CD14-positive monocyte (primary cell): ENCODE measurements around the gene ZNF697. TPM values are rescaled to one million over a fixed set of nuclear protein-coding genes. Genes with fewer than 3 reads are reported as not detected.

Experiments used
- DNase-seq, 3 donors: peaks; one replicate each; pipeline ENCODE4 v3.0.0-alpha.2; 2011 to 2022
- H2AFZ ChIP-seq: 2 replicates; pipeline ENCODE4 v1.6.0; 2012; ENCODE audit warnings: mild to moderate bottlenecking, low read depth, low read length, inconsistent platforms; ENCODE audit not compliant: insufficient read depth, poor library complexity, severe bottlenecking
- H3K27ac ChIP-seq, 2 donors: 1 replicate in 1 of 2; 2 replicates in 1 of 2; pipeline ENCODE4 v1.5.1; 2012 to 2013; ENCODE audit warnings: low read length in 2 of 2, control low read depth in 1 of 2, inconsistent platforms in 1 of 2, low read depth in 1 of 2, mild to moderate bottlenecking in 1 of 2
- H3K27me3 ChIP-seq, 2 donors: one replicate each; pipeline versions ENCODE4 v1.6.0 to v1.6.1; 2011 to 2013; ENCODE audit warnings: low read length in 2 of 2; ENCODE audit not compliant: control insufficient read depth in 2 of 2, insufficient read depth in 2 of 2
- H3K36me3 ChIP-seq, 2 donors: replicated peaks in 1 of 2; 1 replicate in 1 of 2; 2 replicates in 1 of 2; pipeline versions ENCODE4 v1.5.1 to v1.6.1; 2012 to 2013; ENCODE audit warnings: low read length in 2 of 2, control low read depth in 1 of 2, inconsistent platforms in 1 of 2, mild to moderate bottlenecking in 1 of 2; ENCODE audit not compliant: insufficient read depth in 2 of 2, control insufficient read depth in 1 of 2
- H3K4me1 ChIP-seq, 2 donors: 1 replicate in 1 of 2; 2 replicates in 1 of 2; pipeline versions ENCODE4 v1.5.1 to v1.6.1; 2012 to 2013; ENCODE audit warnings: low read length in 2 of 2, control low read depth in 1 of 2, inconsistent platforms in 1 of 2, mild to moderate bottlenecking in 1 of 2, moderate library complexity in 1 of 2; ENCODE audit not compliant: insufficient read depth in 2 of 2, control insufficient read depth in 1 of 2
- H3K4me2 ChIP-seq: replicated peaks from 2 replicates; pipeline ENCODE3; 2012; ENCODE audit warnings: low read length, moderate library complexity, mild to moderate bottlenecking; ENCODE audit not compliant: poor library complexity, severe bottlenecking; ENCODE audit errors: extremely low read depth
- H3K4me3 ChIP-seq, 3 experiments: fragments of 200-600 bp in 1 of 3; sonication (generic) in 1 of 3; replicated peaks in 1 of 3; 1 replicate in 2 of 3; 2 replicates in 1 of 3; pipeline ENCODE4 v1.5.1; 2011 to 2013; ENCODE audit warnings: low read length in 3 of 3, mild to moderate bottlenecking in 3 of 3, control low read depth in 2 of 3, low read depth in 2 of 3, inconsistent platforms in 1 of 3, moderate library complexity in 1 of 3
- H3K79me2 ChIP-seq: 2 replicates; pipeline ENCODE4 v1.6.0; 2012; ENCODE audit warnings: mild to moderate bottlenecking, control low read depth, inconsistent platforms, low read length, moderate library complexity; ENCODE audit not compliant: insufficient read depth
- H3K9ac ChIP-seq: 2 replicates; pipeline ENCODE4 v1.6.0; 2017; ENCODE audit warnings: low read length, mild to moderate bottlenecking; ENCODE audit not compliant: insufficient read depth, poor library complexity, severe bottlenecking
- H3K9me3 ChIP-seq, 2 donors: replicated peaks in 1 of 2; 1 replicate in 1 of 2; 2 replicates in 1 of 2; pipeline versions ENCODE4 v1.5.1 to v1.6.1; 2012 to 2013; ENCODE audit warnings: low read length in 2 of 2, control low read depth in 1 of 2; ENCODE audit not compliant: control insufficient read depth in 1 of 2, insufficient read depth in 1 of 2
- H4K20me1 ChIP-seq: 2 replicates; pipeline ENCODE4 v1.6.0; 2012; ENCODE audit warnings: mild to moderate bottlenecking, low read length, control low read depth, moderate library complexity; ENCODE audit not compliant: insufficient read depth
- H3K27ac Mint-ChIP-seq, 7 donors: one replicate each; pipeline ENCODE4 v1.8.0; 2020; ENCODE audit warnings: mild to moderate bottlenecking in 7 of 7, mixed read lengths in 7 of 7, moderate library complexity in 6 of 7, inconsistent platforms in 2 of 7
- H3K27me3 Mint-ChIP-seq, 3 donors: one replicate each; pipeline ENCODE4 v1.8.0; 2021 to 2022; ENCODE audit warnings: low read depth in 3 of 3, mild to moderate bottlenecking in 3 of 3, mixed read lengths in 3 of 3, moderate library complexity in 3 of 3, inconsistent platforms in 1 of 3
- H3K36me3 Mint-ChIP-seq, 2 donors: one replicate each; pipeline ENCODE4 v1.8.0; 2020; ENCODE audit warnings: mixed read lengths in 2 of 2, inconsistent platforms in 1 of 2, mild to moderate bottlenecking in 1 of 2
- H3K4me1 Mint-ChIP-seq: one replicate; pipeline ENCODE4 v1.8.0; 2020; ENCODE audit warnings: mild to moderate bottlenecking, mixed read lengths
- H3K4me3 Mint-ChIP-seq, 2 donors: one replicate each; pipeline ENCODE4 v1.8.0; 2020; ENCODE audit warnings: mild to moderate bottlenecking in 2 of 2, mixed read lengths in 2 of 2, moderate library complexity in 1 of 2
- H3K9me3 Mint-ChIP-seq, 7 donors: one replicate each; pipeline ENCODE4 v1.8.0; 2020 to 2022; ENCODE audit warnings: mixed read lengths in 7 of 7, mild to moderate bottlenecking in 6 of 7, moderate library complexity in 6 of 7, inconsistent platforms in 2 of 7
- WGBS: methylation state at CpG from one replicate; pipeline ENCODE4 v1.1.5; 2013; ENCODE audit warnings: missing lambda C conversion rate; ENCODE audit not compliant: insufficient coverage; 5-methylcytosine and 5-hydroxymethylcytosine counted together
- intact Hi-C, 2 donors: fragments of 100-400 bp; cut with micrococcal nuclease; formaldehyde crosslinking; loops; one replicate each; pipeline versions ENCODE4 v1.15.0 to v1.15.1; 2023
- polyA plus RNA-seq, 3 donors: library from polyadenylated mRNA; depleted of rRNA in 1 of 3; unstranded in 2 of 3; stranded (reverse) in 1 of 3; fragments of 300-500 nt in 2 of 3; fragments of >200 nt in 1 of 3; fragmentation: Illumina TruSeq in 2 of 3; gene quantifications; 1 replicate in 2 of 3; 2 replicates in 1 of 3; pipeline ENCODE4 v1.2.3, GENCODE V29; 2012 to 2021
- TF ChIP-seq, protein P1 (sequence below): fragments of 200-600 bp; IDR thresholded peaks from one replicate; pipeline ENCODE4 v1.8.0; 2022; ENCODE audit warnings: antibody characterized with exemption, mild to moderate bottlenecking

ZNF697 gene
- polyA plus RNA-seq, 3 donors = 0.37 to 3.1 (median 0.49) TPM

- no peaks in the 10 kb centered on the region for H3K9me3 Mint-ChIP-seq
- H3K27me3 ChIP-seq = no peaks in the 10 kb centered on the region
- peaks cover 13% of the 10 kb centered on the region for H3K4me1 Mint-ChIP-seq
- DNase-seq = no peak
- peaks cover 2 to 17% (median 4%) of the 10 kb centered on the region in 3 donors for H3K27me3 Mint-ChIP-seq
- H3K36me3 ChIP-seq = no peaks in the 10 kb centered on the region
- H3K9me3 ChIP-seq = no peaks in the 10 kb centered on the region
- no peak overlapping the region for H3K4me3 ChIP-seq
- H3K9ac ChIP-seq = no peak overlapping the region
- intact Hi-C loops = loop anchor here in 1 of 2 donors (10.0 kb wide), 1 partner anchor 129 kb away; no protein-coding TSS in a partner anchor
- TF ChIP-seq, protein P1, sequence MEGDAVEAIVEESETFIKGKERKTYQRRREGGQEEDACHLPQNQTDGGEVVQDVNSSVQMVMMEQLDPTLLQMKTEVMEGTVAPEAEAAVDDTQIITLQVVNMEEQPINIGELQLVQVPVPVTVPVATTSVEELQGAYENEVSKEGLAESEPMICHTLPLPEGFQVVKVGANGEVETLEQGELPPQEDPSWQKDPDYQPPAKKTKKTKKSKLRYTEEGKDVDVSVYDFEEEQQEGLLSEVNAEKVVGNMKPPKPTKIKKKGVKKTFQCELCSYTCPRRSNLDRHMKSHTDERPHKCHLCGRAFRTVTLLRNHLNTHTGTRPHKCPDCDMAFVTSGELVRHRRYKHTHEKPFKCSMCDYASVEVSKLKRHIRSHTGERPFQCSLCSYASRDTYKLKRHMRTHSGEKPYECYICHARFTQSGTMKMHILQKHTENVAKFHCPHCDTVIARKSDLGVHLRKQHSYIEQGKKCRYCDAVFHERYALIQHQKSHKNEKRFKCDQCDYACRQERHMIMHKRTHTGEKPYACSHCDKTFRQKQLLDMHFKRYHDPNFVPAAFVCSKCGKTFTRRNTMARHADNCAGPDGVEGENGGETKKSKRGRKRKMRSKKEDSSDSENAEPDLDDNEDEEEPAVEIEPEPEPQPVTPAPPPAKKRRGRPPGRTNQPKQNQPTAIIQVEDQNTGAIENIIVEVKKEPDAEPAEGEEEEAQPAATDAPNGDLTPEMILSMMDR = no peak
- 100% methylated on average over 3 of the region's 4 CpGs for WGBS
- H3K4me2 ChIP-seq = no peak overlapping the region
- H3K36me3 Mint-ChIP-seq = no peaks in the 10 kb centered on the region
- H3K27ac Mint-ChIP-seq = peak overlapping the region in 1 of 7 donors; percentile 21
- H3K4me1 ChIP-seq = peaks cover 7 to 9% of the 10 kb centered on the region in 2 donors
- no peak overlapping the region for H3K4me3 Mint-ChIP-seq
- no peak overlapping the region for H2AFZ ChIP-seq
- no peaks in the 10 kb centered on the region for H4K20me1 ChIP-seq
- no peaks in the 10 kb centered on the region for H3K79me2 ChIP-seq
- no peak overlapping the region for H3K27ac ChIP-seq
Observed at GRCh38 chr1:119673171-119673940, 25.3 kb upstream of the ZNF697 start.

DNA sequence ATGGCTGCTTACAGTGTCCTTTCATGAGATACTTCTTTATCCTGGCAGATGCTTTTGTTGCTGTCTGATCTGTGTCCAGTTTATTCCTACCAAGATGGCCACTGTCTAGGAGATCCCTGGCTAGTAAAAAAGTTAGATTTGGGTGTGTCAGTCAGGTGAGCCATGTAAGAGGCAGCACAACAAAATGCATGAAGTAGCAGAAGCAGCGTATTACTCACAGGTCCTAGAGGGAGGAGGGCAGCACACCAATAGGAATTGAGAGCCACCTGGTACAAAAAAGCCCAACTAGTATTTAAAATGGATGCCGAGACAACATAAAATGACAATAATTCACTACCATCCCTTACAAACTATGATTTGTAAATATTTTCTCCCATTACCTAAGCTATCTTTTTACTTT lies 22.8 kb upstream of the ZNF697 start:
- H3K9me3 ChIP-seq = no peaks in the 10 kb centered on the region
- TF ChIP-seq, protein P1 = no peak
- no CpG with 5 or more reads among the region's 2 CpGs for WGBS
- no peaks in the 10 kb centered on the region for H3K27me3 ChIP-seq
- H4K20me1 ChIP-seq = no peaks in the 10 kb centered on the region
- no peak for DNase-seq
- H3K4me1 ChIP-seq = peaks cover 7 to 9% of the 10 kb centered on the region in 2 donors
- H3K4me2 ChIP-seq = no peak overlapping the region
- no peak overlapping the region for H3K27ac Mint-ChIP-seq
- H3K9me3 Mint-ChIP-seq = no peaks in the 10 kb centered on the region
- intact Hi-C loops = loop anchor here in 1 of 2 donors (10.0 kb wide), 1 partner anchor 126 kb away; no protein-coding TSS in a partner anchor
- no peaks in the 10 kb centered on the region for H3K79me2 ChIP-seq
- peaks cover 13% of the 10 kb centered on the region for H3K4me1 Mint-ChIP-seq
- H3K36me3 ChIP-seq = no peaks in the 10 kb centered on the region
- no peak overlapping the region for H3K9ac ChIP-seq
- no peak overlapping the region for H3K4me3 ChIP-seq
- no peak overlapping the region for H3K4me3 Mint-ChIP-seq
- H3K27ac ChIP-seq = no peak overlapping the region
- H2AFZ ChIP-seq = no peak overlapping the region
- H3K36me3 Mint-ChIP-seq = no peaks in the 10 kb centered on the region
- peaks cover 2 to 17% (median 4%) of the 10 kb centered on the region in 3 donors for H3K27me3 Mint-ChIP-seq
